Endodermal cell (in vitro differentiated cells): Measurements from ENCODE around the gene FGD4. TPM values are rescaled to one million over a fixed set of nuclear protein-coding genes. Genes with fewer than 3 reads are reported as not detected.
A peak's percentile ranks its signal among the peaks of the same experiment; 100 is the strongest.

Source experiments
- DNase-seq: peaks from one replicate; pipeline ENCODE4 v3.0.0-alpha.2; 2017
- H3K27ac ChIP-seq: 2 replicates; pipeline ENCODE4 v1.5.1; 2013; ENCODE audit warnings: mild to moderate bottlenecking, low read depth, low read length, moderate library complexity
- H3K27me3 ChIP-seq: 2 replicates; pipeline ENCODE4 v1.6.1; 2013; ENCODE audit warnings: mild to moderate bottlenecking, low read length, moderate library complexity; ENCODE audit not compliant: insufficient read depth, control insufficient read depth, poor library complexity, severe bottlenecking
- H3K36me3 ChIP-seq: 2 replicates; pipeline ENCODE4 v1.7.0; 2013; ENCODE audit warnings: mild to moderate bottlenecking, low read length, moderate library complexity; ENCODE audit not compliant: control insufficient read depth, insufficient read depth
- H3K4me1 ChIP-seq: one replicate; pipeline ENCODE4 v1.7.0; 2013; ENCODE audit warnings: low read length; ENCODE audit not compliant: control insufficient read depth, insufficient read depth
- H3K4me3 ChIP-seq: 2 replicates; pipeline ENCODE4 v1.5.1; 2013; ENCODE audit warnings: mild to moderate bottlenecking, low read length, moderate library complexity
- H3K9ac ChIP-seq: 2 replicates; pipeline ENCODE4 v1.6.1; 2013; ENCODE audit warnings: mild to moderate bottlenecking, low read length, moderate library complexity; ENCODE audit not compliant: poor library complexity, severe bottlenecking; ENCODE audit errors: extremely low read depth
- H3K9me3 ChIP-seq: 2 replicates; pipeline ENCODE4 v1.6.1; 2013; ENCODE audit warnings: mild to moderate bottlenecking, low read length, moderate library complexity; ENCODE audit not compliant: control insufficient read depth
- H3K27ac Mint-ChIP-seq: 2 replicates; pipeline ENCODE4 v1.8.0; 2020; ENCODE audit warnings: mixed read lengths
- H3K27me3 Mint-ChIP-seq: 2 replicates; pipeline ENCODE4 v1.8.0; 2021; ENCODE audit warnings: mild to moderate bottlenecking, mixed read lengths; ENCODE audit not compliant: insufficient read depth
- H3K36me3 Mint-ChIP-seq: 2 replicates; pipeline ENCODE4 v1.8.0; 2020; ENCODE audit warnings: low read depth, mixed read lengths
- H3K4me1 Mint-ChIP-seq: 2 replicates; pipeline ENCODE4 v1.8.0; 2020; ENCODE audit warnings: mixed read lengths
- H3K4me3 Mint-ChIP-seq: 2 replicates; pipeline ENCODE4 v1.8.0; 2020; ENCODE audit warnings: mild to moderate bottlenecking, moderate library complexity, mixed read lengths
- H3K9me3 Mint-ChIP-seq: 2 replicates; pipeline ENCODE4 v1.8.0; 2020; ENCODE audit warnings: mild to moderate bottlenecking, mixed read lengths
- CTCF ChIP-seq: fragments of 200-600 bp; sonication (generic); conservative IDR thresholded peaks from 2 replicates; pipeline ENCODE4 v1.5.0; 2021; ENCODE audit warnings: antibody characterized with exemption, mild to moderate bottlenecking
- WGBS, 2 experiments: methylation state at CpG; one replicate each; pipeline versions ENCODE4 v1.1.5 to v1.1.7; 2013; ENCODE audit warnings: missing lambda C conversion rate in 2 of 2, mixed read lengths in 1 of 2; ENCODE audit not compliant: insufficient coverage in 1 of 2, insufficient read length in 1 of 2; 5-methylcytosine and 5-hydroxymethylcytosine counted together
- total RNA-seq, 2 donors: library from RNA; stranded (reverse); fragmentation: NEBNext Ultra II Directional in 1 of 2; extraction: Animal tissue kit (Norgen Biotek cat#: 25700) in 1 of 2; gene quantifications; 2 replicates in 1 of 2; 3 replicates in 1 of 2; pipeline ENCODE4 v1.2.1, GENCODE V29; 2021

Gene FGD4
- total RNA-seq, 2 donors from 2014 or later = 27.6 to 57.7 TPM

- Histone ChIP-seq H3K4me3 (no peak overlapping the region), H3K36me3 (peaks cover 4% of the 10 kb centered on the region), H3K4me1 (peaks cover 3% of the 10 kb centered on the region), H3K27me3 (no peaks in the 10 kb centered on the region), H3K9me3 (no peaks in the 10 kb centered on the region), H3K27ac (no peak overlapping the region), H3K9ac (no peak overlapping the region)
- Mint-ChIP-seq H3K27me3 (no peaks in the 10 kb centered on the region), H3K9me3 (no peaks in the 10 kb centered on the region), H3K4me1 (peaks cover 22% of the 10 kb centered on the region), H3K27ac (no peak overlapping the region), H3K4me3 (no peak overlapping the region), H3K36me3 (peaks cover 3% of the 10 kb centered on the region)
- no peak for TF ChIP-seq CTCF
- no peak for DNase-seq
Observed at GRCh38 chr12:32496946-32497345, 97.6 kb downstream of the FGD4 start.

- Mint-ChIP-seq H3K36me3 (peaks cover 1% of the 10 kb centered on the region), H3K27me3 (no peaks in the 10 kb centered on the region)
Observed at GRCh38 chr12:32497864-32498263, 98.5 kb downstream of the FGD4 start.

GRCh38 chr12:32499048-32499447 is 99.7 kb downstream of the FGD4 start:
- Mint-ChIP-seq H3K4me1 (peaks cover 36% of the 10 kb centered on the region), H3K4me3 (no peak overlapping the region)
- no peak overlapping the region for H3K27ac ChIP-seq

More at GRCh38 chr12:32497864-32498263, 98.5 kb downstream of the FGD4 start:
- peaks cover 31% of the 10 kb centered on the region for H3K4me1 Mint-ChIP-seq
- Histone ChIP-seq H3K4me3 (no peak overlapping the region), H3K36me3 (peaks cover 4% of the 10 kb centered on the region), H3K9ac (no peak overlapping the region), H3K27ac (no peak overlapping the region), H3K4me1 (peaks cover 3% of the 10 kb centered on the region), H3K27me3 (no peaks in the 10 kb centered on the region), H3K9me3 (no peaks in the 10 kb centered on the region)
- H3K9me3 Mint-ChIP-seq = no peaks in the 10 kb centered on the region
- no peak for DNase-seq
- TF ChIP-seq CTCF = no peak
- 87 to 94% methylated on average over 3 to 4 of the region's 4 CpGs for WGBS, 2 experiments
- H3K27ac Mint-ChIP-seq = no peak overlapping the region
- H3K4me3 Mint-ChIP-seq = no peak overlapping the region

More at GRCh38 chr12:32499048-32499447, 99.7 kb downstream of the FGD4 start:
- DNase-seq = no peak
- Histone ChIP-seq H3K36me3 (peaks cover 4% of the 10 kb centered on the region), H3K4me3 (no peak overlapping the region), H3K9ac (no peak overlapping the region), H3K9me3 (no peaks in the 10 kb centered on the region), H3K4me1 (peaks cover 3% of the 10 kb centered on the region), H3K27me3 (no peaks in the 10 kb centered on the region)
- WGBS, 2 experiments = 93 to 96% methylated on average over 4 to 6 of the region's 6 CpGs
- Mint-ChIP-seq H3K9me3 (no peaks in the 10 kb centered on the region), H3K36me3 (no peaks in the 10 kb centered on the region), H3K27ac (peak overlapping the region; percentile 61), H3K27me3 (no peaks in the 10 kb centered on the region)
- TF ChIP-seq CTCF = no peak
